ENCODE results near the gene PREP.
"Not testable (repeated sequence)": the region's sequence is repeated elsewhere in the genome, so short reads cannot be mapped to it uniquely, and the experiment has no call there.

The PREP gene

DNA sequence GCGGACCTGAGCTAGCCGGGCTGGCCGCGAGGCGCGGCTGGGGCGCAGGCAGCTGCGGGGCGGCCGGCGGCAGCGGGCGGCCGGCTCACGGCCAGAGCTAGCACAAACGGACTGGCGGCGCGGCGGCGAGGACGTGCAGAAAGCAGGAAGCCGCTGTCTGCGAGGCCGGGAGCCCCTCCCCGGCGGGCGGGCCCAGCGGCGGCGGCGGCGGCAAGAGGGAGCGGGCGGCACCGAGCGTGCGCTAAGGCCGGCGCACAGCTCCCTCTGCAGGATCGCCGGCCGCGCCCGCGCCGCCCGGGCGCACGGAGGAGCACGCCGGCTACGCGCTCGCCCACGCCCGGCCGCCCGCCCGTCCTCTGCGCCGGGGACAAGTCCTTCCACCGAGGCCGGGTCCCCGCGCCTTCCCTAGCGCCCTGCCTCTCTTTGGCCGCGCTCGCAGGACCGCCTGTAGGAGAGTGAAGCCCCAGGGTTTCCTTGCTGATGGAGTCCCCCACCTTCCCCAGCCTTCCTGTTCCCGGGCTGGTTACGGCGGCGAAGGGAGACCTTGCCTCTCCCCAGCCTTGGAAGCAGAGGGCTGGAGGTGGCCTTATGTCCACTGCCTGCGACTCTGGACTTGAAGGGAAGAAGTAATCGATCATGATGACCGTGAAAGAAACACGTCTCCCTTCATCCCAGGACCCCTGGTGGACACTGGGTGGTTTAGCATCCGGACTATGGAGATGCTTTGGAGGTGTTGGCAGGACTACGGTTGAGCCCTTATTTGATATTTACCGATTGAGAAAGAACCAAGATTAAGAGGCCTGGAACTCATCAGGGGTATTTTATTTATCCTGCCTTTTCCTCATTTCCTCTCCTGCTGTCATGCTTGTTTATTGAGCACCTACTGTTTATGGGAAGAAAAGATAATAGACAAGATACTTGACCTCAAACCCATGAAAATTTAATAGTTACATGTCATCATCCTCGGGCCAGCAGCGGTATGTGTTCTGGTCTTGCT, at the start of gene PREP:
Gene PREP, minus strand, starts transcription at position 144 of the 997 bp plus-strand sequence. CDS start 191 bp downstream, outside the sequence.
- in situ Hi-C loops (cut with MboI; ENCODE audit: low sequenced_read_pairs) = no loop called here

DNA sequence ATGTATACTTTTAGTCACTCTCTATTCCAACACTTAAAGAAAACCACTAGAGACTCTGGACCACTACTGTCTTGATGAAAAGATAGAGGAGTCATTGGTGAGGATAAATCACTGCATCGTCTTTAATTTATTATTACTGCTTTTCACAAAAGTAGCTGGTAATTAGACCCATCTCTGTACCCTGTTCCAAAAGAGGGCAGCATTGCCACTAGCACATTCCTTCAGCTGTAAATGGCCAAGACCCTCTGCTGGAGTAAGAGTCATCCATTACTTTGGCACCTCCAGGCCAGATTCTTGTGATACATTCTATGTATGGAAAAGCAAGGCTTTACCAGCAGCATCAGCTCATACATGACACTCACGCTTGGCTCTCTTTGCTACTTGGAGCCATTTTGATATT, 49.5 kb upstream of the PREP start:
- in situ Hi-C loops (cut with MboI; ENCODE audit: low sequenced_read_pairs) = no loop called here

DNA sequence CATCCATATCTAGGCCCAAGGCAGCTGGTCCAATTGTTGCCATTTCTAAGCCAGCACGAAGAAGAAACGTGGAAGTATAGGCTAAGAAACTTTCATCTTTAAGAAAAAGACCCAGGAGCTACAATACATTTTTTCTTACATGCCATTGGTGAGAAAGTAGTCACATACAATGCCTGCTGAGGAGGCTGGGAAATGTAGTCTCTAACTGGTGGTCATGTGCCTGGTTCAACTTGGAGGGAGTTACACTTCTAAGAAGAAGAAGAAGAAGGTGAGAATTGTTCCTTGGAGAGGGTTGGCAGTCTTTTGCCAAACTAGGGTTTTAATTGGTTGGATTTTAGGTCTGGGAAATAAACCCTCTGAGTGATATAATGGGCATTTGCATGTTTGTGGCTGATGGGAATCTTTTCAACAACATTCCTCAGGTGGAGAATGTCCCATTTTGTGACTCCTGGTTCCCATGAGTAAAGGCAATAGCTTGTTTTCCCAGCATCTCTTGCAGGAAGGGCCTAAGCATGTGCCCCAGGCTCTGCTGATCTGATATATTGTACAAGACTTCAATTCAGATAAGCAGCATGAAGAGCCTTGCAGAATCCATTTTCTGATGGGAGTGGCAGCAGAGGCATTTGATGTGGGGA, 47.0 kb upstream of the PREP start:
- in situ Hi-C loops (cut with MboI; ENCODE audit: low sequenced_read_pairs) = no loop called here

DNA sequence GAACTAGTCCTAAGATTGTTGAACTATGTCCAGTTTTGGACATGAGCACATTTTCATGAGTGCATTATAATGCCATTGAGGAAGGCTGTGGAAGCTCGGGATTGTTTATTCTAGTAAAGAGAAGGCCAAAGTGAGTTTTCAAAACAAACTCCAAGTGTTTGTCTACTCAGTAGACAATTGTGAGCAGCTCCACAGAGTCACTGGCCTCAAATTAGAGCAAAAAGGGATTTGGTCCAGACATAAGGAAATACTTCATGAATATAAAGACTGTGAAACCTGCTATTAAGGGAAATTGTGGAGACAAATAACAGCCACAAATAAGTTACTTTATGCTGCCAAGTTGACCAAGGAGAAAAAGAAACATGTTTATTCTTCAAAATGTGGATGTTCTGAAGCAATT, 42.6 kb upstream of the PREP start:
- in situ Hi-C loops (cut with MboI; ENCODE audit: low sequenced_read_pairs) = no loop called here

DNA sequence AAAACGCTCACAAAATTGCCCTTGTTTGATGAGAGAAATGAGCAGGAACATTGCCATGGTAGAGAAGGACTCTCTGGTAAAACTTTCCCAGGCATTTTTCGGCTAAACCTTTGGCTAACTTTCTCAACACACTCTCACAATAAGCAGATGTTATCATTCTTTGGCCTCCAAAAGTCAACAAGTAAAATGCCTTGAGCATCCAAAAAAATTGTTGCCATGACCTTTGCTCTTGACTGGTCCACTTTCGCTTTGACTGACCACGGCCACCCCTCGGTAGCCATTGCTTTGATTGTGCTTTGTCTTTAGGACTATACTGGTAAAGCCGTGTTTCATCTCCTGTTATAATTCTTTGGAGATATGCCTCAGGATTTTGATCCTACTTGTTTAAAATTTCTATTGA, 41.1 kb upstream of the PREP start:
- in situ Hi-C loops (cut with MboI; ENCODE audit: low sequenced_read_pairs) = no loop called here

DNA sequence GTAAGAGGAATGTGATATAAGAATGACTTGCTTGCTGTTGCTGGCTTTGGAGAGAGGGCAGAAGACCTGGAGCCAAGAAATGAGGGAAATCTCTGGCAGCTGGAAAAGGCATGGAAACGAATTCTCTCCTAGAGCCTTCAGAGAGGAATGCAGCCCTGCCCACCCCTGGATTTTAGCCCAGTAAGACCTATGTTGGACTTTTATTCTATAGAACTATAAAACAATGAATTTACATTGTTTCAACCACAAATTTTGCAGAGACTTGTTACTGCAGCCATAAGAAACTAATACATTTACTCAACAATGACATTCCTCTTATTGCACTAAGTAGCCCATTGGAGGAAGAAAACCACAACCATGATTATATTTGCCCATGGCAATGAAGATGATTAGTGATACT, 39.5 kb upstream of the PREP start:
- in situ Hi-C loops (cut with MboI; ENCODE audit: low sequenced_read_pairs) = no loop called here

DNA sequence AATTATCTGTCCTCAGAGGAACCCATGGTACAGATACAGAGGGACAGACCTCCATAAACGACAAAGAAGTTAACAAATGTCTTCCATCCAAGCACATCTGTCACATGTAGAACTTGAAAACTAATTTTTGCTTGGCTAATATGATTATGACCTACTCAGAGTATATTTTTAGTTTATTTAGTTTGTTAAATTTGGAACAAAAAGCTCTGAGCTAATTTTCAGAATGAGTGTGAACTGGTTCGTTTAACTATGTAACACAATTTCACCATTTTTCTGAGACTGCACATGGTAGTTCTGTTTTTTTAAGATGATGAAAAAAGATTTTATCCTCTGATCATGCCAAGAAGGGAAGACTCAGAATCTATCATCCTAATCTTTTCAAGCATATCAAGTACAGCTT, 34.4 kb upstream of the PREP start:
- in situ Hi-C loops (cut with MboI; ENCODE audit: low sequenced_read_pairs) = no loop called here

DNA sequence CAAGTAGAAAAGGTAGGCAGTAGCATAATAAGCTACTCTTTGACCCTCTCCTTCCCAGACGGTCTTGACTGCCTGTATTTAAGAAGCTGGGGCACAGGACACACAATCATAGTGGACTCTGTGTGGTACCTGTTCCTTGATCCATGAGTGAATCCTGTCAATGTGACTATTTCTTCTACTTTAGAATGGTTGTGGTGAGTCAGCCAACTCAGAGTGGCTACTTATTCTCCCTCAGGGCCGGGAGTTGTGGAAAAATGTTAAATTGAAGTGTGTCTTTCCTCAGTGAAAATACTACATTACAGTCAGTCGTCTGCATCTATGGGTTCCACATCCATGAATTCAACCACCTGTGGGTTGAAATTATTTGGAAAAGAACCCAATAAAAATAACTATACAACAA, 30.8 kb upstream of the PREP start:
- in situ Hi-C loops (cut with MboI; ENCODE audit: low sequenced_read_pairs) = no loop called here

DNA sequence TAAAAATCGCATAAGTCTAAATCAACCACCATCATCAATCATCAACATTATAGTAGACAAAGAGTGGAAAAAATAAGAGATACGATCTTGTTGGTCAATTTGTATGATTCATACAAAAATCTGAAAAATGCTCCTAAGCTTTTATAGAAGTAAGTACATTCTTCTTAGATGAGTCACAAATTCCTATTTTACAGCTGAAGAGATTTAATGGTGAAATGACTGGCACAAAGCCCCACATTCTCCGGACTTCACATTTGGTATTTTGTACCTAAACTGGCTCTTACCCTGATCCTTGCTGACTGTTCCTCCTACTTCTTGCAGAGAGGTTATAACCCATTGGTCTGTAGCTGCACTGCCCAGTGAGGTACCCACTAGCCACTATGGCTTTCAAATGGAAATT, 29.9 kb upstream of the PREP start:
- in situ Hi-C loops (cut with MboI; ENCODE audit: low sequenced_read_pairs) = no loop called here

DNA sequence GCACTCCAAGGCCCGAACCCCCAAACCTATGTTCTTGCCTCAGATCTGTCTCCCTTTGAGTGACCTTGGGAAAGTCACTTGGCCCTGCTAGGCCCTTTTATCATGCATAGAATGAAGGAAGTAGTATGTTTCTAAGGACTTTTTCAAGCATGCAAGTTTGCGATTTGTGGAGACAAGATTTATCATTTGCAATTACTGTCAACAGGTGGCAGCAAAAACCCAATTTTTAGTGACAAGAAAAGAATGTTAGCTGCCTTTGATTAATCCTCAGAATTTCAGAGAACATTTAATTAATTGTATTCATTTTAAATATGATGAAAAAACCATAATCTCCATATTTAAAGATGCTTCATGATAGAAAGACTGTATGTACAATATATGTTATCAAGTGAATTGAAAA, 28.3 kb upstream of the PREP start:
- in situ Hi-C loops (cut with MboI; ENCODE audit: low sequenced_read_pairs) = no loop called here

DNA sequence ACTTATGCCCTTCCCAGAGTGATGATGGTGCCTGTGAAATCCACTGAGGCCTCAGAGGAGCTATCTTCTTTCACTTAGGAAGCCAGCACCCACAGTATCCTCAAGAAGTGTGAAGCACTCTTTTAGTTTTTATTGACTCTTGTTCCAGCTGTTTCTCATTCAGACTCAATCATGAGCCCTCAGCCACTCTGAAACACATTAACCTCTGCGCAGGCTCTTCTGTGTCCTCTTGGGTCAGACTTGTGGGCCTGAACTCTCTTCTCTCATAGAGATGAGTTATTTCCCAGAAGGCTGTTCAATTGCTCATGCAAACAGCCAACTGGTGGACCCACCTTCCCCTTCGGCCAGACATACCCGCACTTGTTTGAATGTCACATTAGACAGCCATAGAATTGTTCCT, 27.8 kb upstream of the PREP start:
- in situ Hi-C loops (cut with MboI; ENCODE audit: low sequenced_read_pairs) = no loop called here

DNA sequence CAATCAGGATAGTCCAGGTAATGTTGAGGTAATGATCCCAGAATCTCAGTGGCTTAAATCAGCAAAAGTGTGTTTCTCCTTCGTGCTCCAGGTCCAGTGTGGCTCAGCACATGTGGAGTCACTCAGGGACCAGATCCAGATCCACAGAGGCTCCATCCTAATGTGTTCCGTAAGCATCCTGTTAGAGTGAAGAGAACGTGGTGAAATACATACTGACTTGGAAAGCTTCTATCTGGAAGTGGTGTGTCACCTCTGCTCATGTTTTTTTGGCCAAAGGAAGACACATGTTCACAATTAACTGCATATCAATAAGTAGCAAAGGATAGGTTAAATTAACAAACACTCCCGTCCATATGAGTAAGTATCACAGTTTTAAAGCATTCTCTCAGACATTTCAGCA, 26.8 kb upstream of the PREP start:
- in situ Hi-C loops (cut with MboI; ENCODE audit: low sequenced_read_pairs) = loop anchor here (10.0 kb wide), 1 partner anchor 345 kb away; no protein-coding TSS in a partner anchor

DNA sequence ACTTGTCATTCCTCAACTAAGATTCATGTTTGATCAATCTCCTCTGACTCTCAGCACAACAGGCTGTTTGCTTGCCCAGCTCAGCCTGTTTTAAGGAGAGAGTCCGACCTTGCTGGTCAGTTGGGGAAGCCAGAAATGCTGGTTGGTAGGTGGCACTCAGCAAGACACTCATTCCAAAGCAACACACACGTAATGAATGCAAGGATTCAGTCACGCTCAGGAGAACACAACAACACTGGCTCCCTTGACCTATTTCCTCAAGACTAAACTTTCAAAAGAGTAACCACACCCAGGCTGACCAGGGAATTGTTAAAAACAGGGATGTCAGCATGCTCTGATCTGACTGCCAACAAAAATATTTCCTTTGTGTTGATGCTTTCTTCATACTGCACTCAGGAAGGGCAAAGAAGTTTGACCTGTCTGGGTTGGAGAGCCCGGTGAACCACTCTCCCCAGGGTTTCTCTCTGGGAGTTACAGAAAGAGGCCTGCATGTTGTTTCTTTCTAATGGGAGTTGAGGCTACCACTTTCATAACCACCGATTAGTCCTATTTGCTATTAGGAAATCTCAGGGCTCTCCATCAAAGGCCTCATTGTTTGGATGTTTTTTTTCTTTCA, 25.6 kb upstream of the PREP start:
- in situ Hi-C loops (cut with MboI; ENCODE audit: low sequenced_read_pairs) = loop anchor here (10.0 kb wide), 1 partner anchor 344 kb away; no protein-coding TSS in a partner anchor

DNA sequence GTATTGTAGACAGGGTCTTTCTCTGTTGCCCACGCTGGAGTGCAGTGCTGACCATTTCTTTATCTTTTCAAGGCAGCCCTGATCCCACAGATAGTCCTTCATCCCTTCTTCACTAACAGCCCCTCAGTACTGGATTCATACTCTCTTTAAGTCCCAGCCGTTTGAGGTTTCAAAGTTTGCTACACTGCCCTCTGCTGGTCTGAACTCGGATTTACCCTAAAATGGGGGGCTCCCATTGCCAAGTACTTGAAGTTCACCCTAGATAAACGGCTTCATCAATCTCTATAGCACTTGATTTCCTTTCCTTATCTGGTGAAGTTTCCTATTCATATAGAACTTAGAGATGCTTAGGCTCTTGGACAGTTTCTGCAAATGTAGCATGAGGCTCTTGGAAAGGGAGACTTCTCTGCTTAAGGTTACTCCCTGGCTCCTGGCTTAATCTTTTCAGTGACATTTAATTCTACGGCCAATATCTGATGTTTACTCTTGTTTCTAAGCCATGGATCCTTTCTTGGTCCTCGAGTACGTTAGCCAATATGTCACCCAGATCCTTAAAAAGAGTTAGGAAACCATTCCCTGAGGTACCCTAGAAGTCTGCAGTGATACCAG, 21.4 kb upstream of the PREP start:
- in situ Hi-C loops (cut with MboI; ENCODE audit: low sequenced_read_pairs) = loop anchor here (10.0 kb wide), 1 partner anchor 339 kb away; no protein-coding TSS in a partner anchor

DNA sequence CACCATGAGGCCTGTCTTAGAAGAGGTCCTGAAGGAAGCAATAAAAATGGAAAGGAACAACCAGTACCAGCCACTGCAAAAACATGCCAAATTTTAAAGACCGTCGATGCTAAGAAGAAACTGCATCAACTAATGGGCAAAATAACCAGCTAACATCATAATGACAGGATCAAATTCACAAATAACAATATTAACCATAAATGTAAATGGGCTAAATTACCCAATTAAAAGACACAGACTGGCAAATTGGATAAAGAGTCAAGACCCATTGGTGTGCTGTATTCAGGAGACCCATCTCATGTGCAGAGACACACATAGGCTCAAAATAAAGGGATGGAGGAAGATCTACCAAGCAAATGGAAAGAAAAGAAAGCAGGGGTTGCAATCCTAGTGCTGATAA, 14.1 kb upstream of the PREP start:
- in situ Hi-C loops (cut with MboI; ENCODE audit: low sequenced_read_pairs) = not testable (repeated sequence)

DNA sequence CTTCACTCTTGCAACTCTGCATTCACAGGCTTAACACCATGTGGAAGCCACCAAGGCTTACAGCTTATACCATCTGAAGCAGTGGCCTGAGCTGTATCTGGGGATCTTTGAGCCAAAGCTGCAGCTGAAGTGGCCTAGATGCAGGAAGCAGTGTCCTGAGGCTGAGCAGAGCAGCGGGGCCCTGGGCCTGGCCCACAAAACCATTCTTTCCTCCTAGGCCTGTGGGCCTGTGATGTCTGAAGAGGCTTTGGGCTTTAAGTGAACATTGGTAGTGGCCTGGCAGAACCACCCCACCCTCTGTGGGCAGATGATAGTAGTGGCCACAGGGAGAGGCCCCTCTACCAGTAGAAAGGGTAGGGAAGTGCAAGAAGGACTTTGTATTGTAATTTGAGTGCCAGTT, 6.9 kb upstream of the PREP start:
- in situ Hi-C loops (cut with MboI; ENCODE audit: low sequenced_read_pairs) = no loop called here

DNA sequence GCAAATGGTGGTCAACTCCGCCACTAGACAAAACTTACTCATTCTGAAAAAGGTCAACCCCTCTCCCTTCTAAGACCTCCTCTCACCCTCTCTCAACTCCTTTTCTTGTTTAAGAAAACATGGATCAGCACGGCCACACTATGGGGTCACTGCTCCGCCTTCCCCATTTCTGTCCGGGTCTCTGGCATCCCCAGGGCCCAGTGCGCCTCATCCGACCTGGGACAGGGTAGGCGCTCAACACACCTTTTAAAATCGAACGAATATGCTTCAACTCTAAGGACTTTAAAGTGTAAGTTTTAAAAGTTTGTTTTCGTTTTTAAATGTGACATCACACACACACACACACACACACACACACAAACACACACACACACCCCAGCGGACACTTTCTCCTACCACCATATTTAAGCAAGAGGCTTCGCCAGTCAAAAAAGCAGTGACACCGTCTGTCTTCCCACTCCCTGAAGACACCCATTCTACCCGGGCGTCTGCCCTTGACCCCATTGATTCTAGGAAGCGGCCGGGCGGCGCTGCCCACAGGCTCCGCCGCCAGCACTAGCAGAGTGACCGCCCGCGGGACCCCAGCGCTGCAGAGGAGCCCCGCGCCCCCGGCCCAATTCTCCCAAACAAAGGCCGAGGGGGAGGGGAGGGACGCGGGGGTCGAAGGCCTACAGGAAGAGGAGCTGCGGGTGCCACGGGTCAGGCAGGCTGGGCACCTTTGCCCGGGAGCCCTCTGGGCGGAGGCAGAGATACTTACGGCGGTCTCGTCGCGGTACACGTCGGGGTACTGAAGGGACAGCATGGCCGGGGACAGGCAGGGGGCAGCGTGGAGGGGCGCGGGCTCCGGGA, 568 bp downstream of the PREP start:
- in situ Hi-C loops (cut with MboI; ENCODE audit: low sequenced_read_pairs) = no loop called here

DNA sequence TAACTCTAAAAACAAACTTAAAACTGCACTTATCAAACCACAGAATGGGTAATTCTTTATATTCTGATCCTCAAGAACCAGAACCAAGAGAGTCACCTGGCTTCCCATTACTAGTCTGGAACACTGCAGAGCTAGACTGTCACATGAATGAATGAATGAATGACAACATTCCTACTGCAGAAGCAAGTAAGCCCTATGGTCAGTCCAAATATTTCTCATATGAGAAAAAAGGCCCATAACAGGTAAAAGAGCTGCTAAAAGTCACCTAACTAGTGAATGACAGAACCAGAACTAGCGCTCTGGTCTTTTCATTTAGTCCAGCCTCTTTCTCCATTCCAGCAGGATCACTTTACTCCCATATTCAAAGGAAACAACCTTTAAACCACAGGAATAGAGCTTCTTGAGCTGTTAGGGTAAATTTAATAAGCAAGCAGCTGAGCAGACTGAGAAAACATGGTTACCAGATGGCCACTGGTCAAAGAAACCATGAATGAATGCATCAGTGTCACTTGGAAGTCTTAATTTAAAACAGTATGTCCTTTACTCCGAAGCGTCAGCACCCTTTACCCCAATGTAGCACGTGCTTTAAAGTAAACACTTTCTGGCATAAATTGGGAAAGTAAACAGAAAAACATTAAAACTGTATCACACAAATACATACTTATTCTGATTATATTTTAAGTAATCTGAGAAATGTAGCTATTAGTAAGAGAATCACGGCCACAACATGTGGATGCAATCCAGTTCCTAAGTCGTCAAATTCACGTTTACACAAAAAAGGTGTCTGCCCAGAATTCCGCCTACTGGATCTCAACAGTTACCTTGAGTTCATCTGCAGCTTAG, 1.4 kb downstream of the PREP start:
- in situ Hi-C loops (cut with MboI; ENCODE audit: low sequenced_read_pairs) = no loop called here

DNA sequence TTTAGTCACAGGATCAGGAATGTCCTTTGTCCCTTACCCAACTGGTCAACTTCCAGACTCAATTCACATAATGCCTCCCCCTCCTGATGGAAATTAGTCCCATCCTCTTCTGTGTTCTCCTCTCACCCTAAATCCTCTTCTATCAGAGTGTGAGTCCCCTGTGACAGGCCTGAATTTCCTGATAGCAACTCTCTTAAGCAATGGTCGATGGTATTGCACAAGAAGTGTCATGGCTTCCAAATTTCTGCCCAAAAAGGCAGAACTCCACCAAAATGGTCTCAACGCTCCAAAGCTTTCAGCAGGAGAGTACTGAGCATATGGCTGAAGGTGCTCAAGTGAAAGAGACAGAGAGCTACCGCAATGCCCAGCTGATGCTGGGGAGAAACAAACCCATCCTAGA, 2.4 kb downstream of the PREP start:
- in situ Hi-C loops (cut with MboI; ENCODE audit: low sequenced_read_pairs) = no loop called here
